Measurements from ENCODE around the gene TGFA. TPM values are rescaled to one million over a fixed set of nuclear protein-coding genes. Genes with fewer than 3 reads are reported as not detected.

TGFA gene
- total and polyA plus RNA-seq, 10 of the 15 experiments (the other 5 are each of a cell fraction or from before 2014, with no cell fraction given) = 0.03 to 0.23 TPM; not detected in 8

DNA sequence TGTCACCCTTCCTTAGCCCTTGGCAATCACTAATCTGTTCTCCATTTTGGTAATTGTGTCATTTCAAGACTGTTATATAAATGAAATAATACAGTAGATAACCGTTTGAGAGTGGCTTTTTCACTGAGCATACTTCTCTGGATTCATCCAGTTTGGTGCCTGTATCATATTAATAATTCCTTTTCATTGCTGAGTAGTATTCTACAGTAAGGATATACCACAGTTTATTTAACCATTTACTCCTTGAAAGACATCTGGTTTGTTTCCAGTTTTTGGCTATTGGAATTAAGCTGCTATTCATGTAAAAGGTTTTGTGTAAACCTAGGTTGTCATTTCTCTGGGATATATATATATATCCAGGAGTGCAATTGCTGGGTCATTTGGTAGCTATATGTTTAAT is 44.6 kb upstream of the TGFA start:
- no peak overlapping the region for H3K27ac ChIP-seq (ENCODE audit: control insufficient read depth, insufficient read depth)
- ChIA-PET RAD21 (ENCODE audit: unreplicated experiment) (no interaction called here), CTCF (interaction anchor here (0.7 kb wide), 1 partner anchor 19 kb away, joined by 3 read pairs; no protein-coding TSS in a partner anchor), POLR2A (no interaction called here), SMC1A (ENCODE audit: uncharacterized antibody, unreplicated experiment) (interaction anchor here (0.5 kb wide), 1 partner anchor 872 kb away, joined by 3 read pairs; no protein-coding TSS in a partner anchor)
- in situ Hi-C loops (cut with MboI) (no loop called here), intact Hi-C loops (cut with micrococcal nuclease; ENCODE audit: unreplicated experiment) (no loop called here)
- no peaks in the 10 kb centered on the region for H3K36me3 ChIP-seq (ENCODE audit: control insufficient read depth in 2 of 2, insufficient read depth in 2 of 2, low read length in 1 of 2)
- H4K20me1 ChIP-seq (ENCODE audit: control insufficient read depth, insufficient read depth) = no peaks in the 10 kb centered on the region
- H2AFZ ChIP-seq (ENCODE audit: control insufficient read depth, low read depth, low read length) = no peak overlapping the region
- BruUV-seq (replicated peaks) = no TSS peak
- H3K27me3 ChIP-seq (replicated peaks in 1 of 2; ENCODE audit: control insufficient read depth in 2 of 2, insufficient read depth in 2 of 2, low read length in 1 of 2) = no peaks in the 10 kb centered on the region
- no peaks in the 10 kb centered on the region for H3K79me2 ChIP-seq (ENCODE audit: control insufficient read depth, insufficient read depth, low read length)
- H3K4me1 ChIP-seq (ENCODE audit: control insufficient read depth, insufficient read depth, low read length) = no peaks in the 10 kb centered on the region
- ATAC-seq (no peak), DNase-seq (ENCODE audit: low read depth, low spot score) (no peak), FAIRE-seq (no peak)
- H3K9ac ChIP-seq (ENCODE audit: control insufficient read depth, insufficient read depth, low read length) = no peak overlapping the region
- no peak overlapping the region for H3K4me2 ChIP-seq (ENCODE audit: control insufficient read depth, insufficient read depth)
- WGBS (ENCODE audit: insufficient coverage, insufficient replicate concordance, low lambda C conversion rate, missing lambda C conversion rate) = 0% methylated on average over 1 of the region's 1 CpG
- no peak overlapping the region for H3K4me3 ChIP-seq
- no peaks in the 10 kb centered on the region; the same call in 2 of the 3 replicates for H3K9me3 ChIP-seq (replicated peaks; ENCODE audit: control insufficient read depth, insufficient read depth, low read length)
- no peak for TF ChIP-seq BACH1 (IDR thresholded peaks at IDR 0.05; ENCODE audit: borderline replicate concordance)
- no peak for TF ChIP-seq IRF5 (IDR thresholded peaks at IDR 0.05; ENCODE audit: borderline replicate concordance)
- TF ChIP-seq, protein P1, sequence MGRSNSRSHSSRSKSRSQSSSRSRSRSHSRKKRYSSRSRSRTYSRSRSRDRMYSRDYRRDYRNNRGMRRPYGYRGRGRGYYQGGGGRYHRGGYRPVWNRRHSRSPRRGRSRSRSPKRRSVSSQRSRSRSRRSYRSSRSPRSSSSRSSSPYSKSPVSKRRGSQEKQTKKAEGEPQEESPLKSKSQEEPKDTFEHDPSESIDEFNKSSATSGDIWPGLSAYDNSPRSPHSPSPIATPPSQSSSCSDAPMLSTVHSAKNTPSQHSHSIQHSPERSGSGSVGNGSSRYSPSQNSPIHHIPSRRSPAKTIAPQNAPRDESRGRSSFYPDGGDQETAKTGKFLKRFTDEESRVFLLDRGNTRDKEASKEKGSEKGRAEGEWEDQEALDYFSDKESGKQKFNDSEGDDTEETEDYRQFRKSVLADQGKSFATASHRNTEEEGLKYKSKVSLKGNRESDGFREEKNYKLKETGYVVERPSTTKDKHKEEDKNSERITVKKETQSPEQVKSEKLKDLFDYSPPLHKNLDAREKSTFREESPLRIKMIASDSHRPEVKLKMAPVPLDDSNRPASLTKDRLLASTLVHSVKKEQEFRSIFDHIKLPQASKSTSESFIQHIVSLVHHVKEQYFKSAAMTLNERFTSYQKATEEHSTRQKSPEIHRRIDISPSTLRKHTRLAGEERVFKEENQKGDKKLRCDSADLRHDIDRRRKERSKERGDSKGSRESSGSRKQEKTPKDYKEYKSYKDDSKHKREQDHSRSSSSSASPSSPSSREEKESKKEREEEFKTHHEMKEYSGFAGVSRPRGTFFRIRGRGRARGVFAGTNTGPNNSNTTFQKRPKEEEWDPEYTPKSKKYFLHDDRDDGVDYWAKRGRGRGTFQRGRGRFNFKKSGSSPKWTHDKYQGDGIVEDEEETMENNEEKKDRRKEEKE (IDR thresholded peaks at IDR 0.05) = no peak
- no peak for TF ChIP-seq MYC (IDR thresholded peaks at IDR 0.05; ENCODE audit: insufficient read depth, insufficient read length, insufficient replicate concordance, low read length, severe bottlenecking)
- TF ChIP-seq NFYB (IDR thresholded peaks at IDR 0.05; ENCODE audit: insufficient read depth, low read depth, low read length) = no peak
- TF ChIP-seq, protein P2, sequence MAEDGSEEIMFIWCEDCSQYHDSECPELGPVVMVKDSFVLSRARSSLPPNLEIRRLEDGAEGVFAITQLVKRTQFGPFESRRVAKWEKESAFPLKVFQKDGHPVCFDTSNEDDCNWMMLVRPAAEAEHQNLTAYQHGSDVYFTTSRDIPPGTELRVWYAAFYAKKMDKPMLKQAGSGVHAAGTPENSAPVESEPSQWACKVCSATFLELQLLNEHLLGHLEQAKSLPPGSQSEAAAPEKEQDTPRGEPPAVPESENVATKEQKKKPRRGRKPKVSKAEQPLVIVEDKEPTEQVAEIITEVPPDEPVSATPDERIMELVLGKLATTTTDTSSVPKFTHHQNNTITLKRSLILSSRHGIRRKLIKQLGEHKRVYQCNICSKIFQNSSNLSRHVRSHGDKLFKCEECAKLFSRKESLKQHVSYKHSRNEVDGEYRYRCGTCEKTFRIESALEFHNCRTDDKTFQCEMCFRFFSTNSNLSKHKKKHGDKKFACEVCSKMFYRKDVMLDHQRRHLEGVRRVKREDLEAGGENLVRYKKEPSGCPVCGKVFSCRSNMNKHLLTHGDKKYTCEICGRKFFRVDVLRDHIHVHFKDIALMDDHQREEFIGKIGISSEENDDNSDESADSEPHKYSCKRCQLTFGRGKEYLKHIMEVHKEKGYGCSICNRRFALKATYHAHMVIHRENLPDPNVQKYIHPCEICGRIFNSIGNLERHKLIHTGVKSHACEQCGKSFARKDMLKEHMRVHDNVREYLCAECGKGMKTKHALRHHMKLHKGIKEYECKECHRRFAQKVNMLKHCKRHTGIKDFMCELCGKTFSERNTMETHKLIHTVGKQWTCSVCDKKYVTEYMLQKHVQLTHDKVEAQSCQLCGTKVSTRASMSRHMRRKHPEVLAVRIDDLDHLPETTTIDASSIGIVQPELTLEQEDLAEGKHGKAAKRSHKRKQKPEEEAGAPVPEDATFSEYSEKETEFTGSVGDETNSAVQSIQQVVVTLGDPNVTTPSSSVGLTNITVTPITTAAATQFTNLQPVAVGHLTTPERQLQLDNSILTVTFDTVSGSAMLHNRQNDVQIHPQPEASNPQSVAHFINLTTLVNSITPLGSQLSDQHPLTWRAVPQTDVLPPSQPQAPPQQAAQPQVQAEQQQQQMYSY (CRISPR knock-in tag; IDR thresholded peaks at IDR 0.05) = no peak
- TF ChIP-seq, protein P3, sequence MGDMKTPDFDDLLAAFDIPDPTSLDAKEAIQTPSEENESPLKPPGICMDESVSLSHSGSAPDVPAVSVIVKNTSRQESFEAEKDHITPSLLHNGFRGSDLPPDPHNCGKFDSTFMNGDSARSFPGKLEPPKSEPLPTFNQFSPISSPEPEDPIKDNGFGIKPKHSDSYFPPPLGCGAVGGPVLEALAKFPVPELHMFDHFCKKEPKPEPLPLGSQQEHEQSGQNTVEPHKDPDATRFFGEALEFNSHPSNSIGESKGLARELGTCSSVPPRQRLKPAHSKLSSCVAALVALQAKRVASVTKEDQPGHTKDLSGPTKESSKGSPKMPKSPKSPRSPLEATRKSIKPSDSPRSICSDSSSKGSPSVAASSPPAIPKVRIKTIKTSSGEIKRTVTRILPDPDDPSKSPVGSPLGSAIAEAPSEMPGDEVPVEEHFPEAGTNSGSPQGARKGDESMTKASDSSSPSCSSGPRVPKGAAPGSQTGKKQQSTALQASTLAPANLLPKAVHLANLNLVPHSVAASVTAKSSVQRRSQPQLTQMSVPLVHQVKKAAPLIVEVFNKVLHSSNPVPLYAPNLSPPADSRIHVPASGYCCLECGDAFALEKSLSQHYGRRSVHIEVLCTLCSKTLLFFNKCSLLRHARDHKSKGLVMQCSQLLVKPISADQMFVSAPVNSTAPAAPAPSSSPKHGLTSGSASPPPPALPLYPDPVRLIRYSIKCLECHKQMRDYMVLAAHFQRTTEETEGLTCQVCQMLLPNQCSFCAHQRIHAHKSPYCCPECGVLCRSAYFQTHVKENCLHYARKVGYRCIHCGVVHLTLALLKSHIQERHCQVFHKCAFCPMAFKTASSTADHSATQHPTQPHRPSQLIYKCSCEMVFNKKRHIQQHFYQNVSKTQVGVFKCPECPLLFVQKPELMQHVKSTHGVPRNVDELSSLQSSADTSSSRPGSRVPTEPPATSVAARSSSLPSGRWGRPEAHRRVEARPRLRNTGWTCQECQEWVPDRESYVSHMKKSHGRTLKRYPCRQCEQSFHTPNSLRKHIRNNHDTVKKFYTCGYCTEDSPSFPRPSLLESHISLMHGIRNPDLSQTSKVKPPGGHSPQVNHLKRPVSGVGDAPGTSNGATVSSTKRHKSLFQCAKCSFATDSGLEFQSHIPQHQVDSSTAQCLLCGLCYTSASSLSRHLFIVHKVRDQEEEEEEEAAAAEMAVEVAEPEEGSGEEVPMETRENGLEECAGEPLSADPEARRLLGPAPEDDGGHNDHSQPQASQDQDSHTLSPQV (IDR thresholded peaks at IDR 0.05) = no peak
- TF ChIP-seq GABPA (IDR thresholded peaks at IDR 0.05; ENCODE audit: low read depth) = no peak
- TF ChIP-seq ZBTB33 (IDR thresholded peaks at IDR 0.05) = no peak
